Right lobe of liver (tissue), 5 donors: Measurements from ENCODE around the gene MLH1. TPM values are rescaled to one million over a fixed set of nuclear protein-coding genes. Genes with fewer than 3 reads are reported as not detected.

Source experiments
- small RNA-seq, 2 experiments: library from RNA; depleted of rRNA; stranded (forward); fragments of <200 nt; gene quantifications; one replicate each; pipeline ENCODE3, GENCODE V24; 2016
- total RNA-seq, 6 experiments: library from RNA; depleted of rRNA in 2 of 6; stranded (reverse); fragments of >200 nt in 2 of 6; fragmentation: NEBNext Ultra II Directional in 3 of 6; extraction: Animal tissue kit (Norgen Biotek cat#: 25700) in 3 of 6; gene quantifications; one replicate each; pipeline versions ENCODE4 v1.1.0 to v1.2.4, GENCODE V29; 2016 to 2023
- donor health status: DM: no; HTN: no; CAD: no.
- donor health status: DM: no; HTN: no; CAD: no.
- donor health status: DM: no; HTN: yes; CAD: no.
- donor health status: DM: no; HTN: yes; CAD: no.

The MLH1 gene
- total RNA-seq, 6 experiments from 2014 or later = 13.1 to 23.2 (median 15.3) TPM

Small RNA genes within 50 kb of the gene (small RNA-seq; reads per million reads assigned to genes)
- gene RF00019 = 0 reads per million in 2 experiments
- gene RNU6ATAC4P = 0 reads per million in 2 experiments

Other genes with a start within 250 kb of the MLH1 start
- gene DCLK3, start 229.0 kb upstream of the MLH1 start, total RNA-seq = under 1 TPM in 2 of 6 experiments, not detected in 4; 0.06 to 0.34 TPM
- gene TRANK1, start 48.5 kb upstream of the MLH1 start, total RNA-seq = 10 to 100 TPM in 5 of 6 experiments, 1 to 10 TPM in 1; 8.8 to 33.9 (median 19.6) TPM
- 1 to 10 TPM; 4.5 to 8.9 (median 6.1) TPM for gene EPM2AIP1, start 387 bp upstream of the MLH1 start, total RNA-seq
- gene LRRFIP2, start 181.1 kb downstream of the MLH1 start, total RNA-seq = 10 to 100 TPM; 32.8 to 46.1 (median 39.6) TPM
- 10 to 100 TPM; 56.7 to 70.0 (median 62.3) TPM for gene GOLGA4, start 249.8 kb downstream of the MLH1 start, total RNA-seq